ENCODE data around the gene ARL8B.
"Not testable (repeated sequence)": the region's sequence is repeated elsewhere in the genome, so short reads cannot be mapped to it uniquely, and the experiment has no call there.

Gene ARL8B

GRCh38 chr3:5106933-5107334, 15.2 kb upstream of the ARL8B start:
- H3K36me3 ChIP-seq (ENCODE audit: control insufficient read depth, insufficient read depth, low read length); H3K4me3 ChIP-seq (ENCODE audit: insufficient read depth, low read depth, low read length); H3K27me3 ChIP-seq (ENCODE audit: control insufficient read depth, insufficient read depth, low read length, poor library complexity, severe bottlenecking); H3K27ac ChIP-seq (ENCODE audit: insufficient read depth, low read depth, low read length, poor library complexity, severe bottlenecking); H3K4me1 ChIP-seq (ENCODE audit: control insufficient read depth, insufficient read depth, low read length); H3K9me3 ChIP-seq (ENCODE audit: control insufficient read depth, low read length): not testable (repeated sequence)
- WGBS, 2 experiments = 95 to 96% methylated on average over 1 to 2 of the region's 2 CpGs

GRCh38 chr3:5110337-5110736, 11.8 kb upstream of the ARL8B start:
- H3K9me3 ChIP-seq (ENCODE audit: control insufficient read depth, low read length) = no peaks in the 10 kb centered on the region
- H3K27ac ChIP-seq (ENCODE audit: insufficient read depth, low read depth, low read length, poor library complexity, severe bottlenecking) = no peak overlapping the region
- no peaks in the 10 kb centered on the region for H3K27me3 ChIP-seq (ENCODE audit: control insufficient read depth, insufficient read depth, low read length, poor library complexity, severe bottlenecking)
- no peaks in the 10 kb centered on the region for H3K4me1 ChIP-seq (ENCODE audit: control insufficient read depth, insufficient read depth, low read length)
- H3K4me3 ChIP-seq (ENCODE audit: insufficient read depth, low read depth, low read length) = no peak overlapping the region
- no peaks in the 10 kb centered on the region for H3K36me3 ChIP-seq (ENCODE audit: control insufficient read depth, insufficient read depth, low read length)
- 86 to 88% methylated on average over 3 of the region's 3 CpGs for WGBS, 2 experiments

- Histone ChIP-seq H3K4me3 (ENCODE audit: insufficient read depth, low read depth, low read length) (no peak overlapping the region), H3K4me1 (ENCODE audit: control insufficient read depth, insufficient read depth, low read length) (no peaks in the 10 kb centered on the region), H3K36me3 (ENCODE audit: control insufficient read depth, insufficient read depth, low read length) (no peaks in the 10 kb centered on the region), H3K9me3 (ENCODE audit: control insufficient read depth, low read length) (no peaks in the 10 kb centered on the region), H3K27ac (ENCODE audit: insufficient read depth, low read depth, low read length, poor library complexity, severe bottlenecking) (no peak overlapping the region), H3K27me3 (ENCODE audit: control insufficient read depth, insufficient read depth, low read length, poor library complexity, severe bottlenecking) (no peaks in the 10 kb centered on the region)
- WGBS, 2 experiments = 90% methylated on average over 1 of the region's 2 CpGs; no CpG with 5 or more reads in 1 of the 2 experiments
Observed at GRCh38 chr3:5112043-5112442, 10.0 kb upstream of the ARL8B start.

GRCh38 chr3:5113726-5114125, 8.4 kb upstream of the ARL8B start:
- not testable (repeated sequence) for H3K4me1 ChIP-seq (ENCODE audit: control insufficient read depth, insufficient read depth, low read length); H3K27me3 ChIP-seq (ENCODE audit: control insufficient read depth, insufficient read depth, low read length, poor library complexity, severe bottlenecking); H3K36me3 ChIP-seq (ENCODE audit: control insufficient read depth, insufficient read depth, low read length); H3K9me3 ChIP-seq (ENCODE audit: control insufficient read depth, low read length); H3K4me3 ChIP-seq (ENCODE audit: insufficient read depth, low read depth, low read length); H3K27ac ChIP-seq (ENCODE audit: insufficient read depth, low read depth, low read length, poor library complexity, severe bottlenecking)
- 95 to 96% methylated on average over 30 of the region's 30 CpGs for WGBS, 2 experiments

- Histone ChIP-seq H3K27ac (ENCODE audit: insufficient read depth, low read depth, low read length, poor library complexity, severe bottlenecking) (no peak overlapping the region), H3K36me3 (ENCODE audit: control insufficient read depth, insufficient read depth, low read length) (no peaks in the 10 kb centered on the region), H3K4me3 (ENCODE audit: insufficient read depth, low read depth, low read length) (no peak overlapping the region), H3K27me3 (ENCODE audit: control insufficient read depth, insufficient read depth, low read length, poor library complexity, severe bottlenecking) (no peaks in the 10 kb centered on the region), H3K9me3 (ENCODE audit: control insufficient read depth, low read length) (no peaks in the 10 kb centered on the region), H3K4me1 (ENCODE audit: control insufficient read depth, insufficient read depth, low read length) (no peaks in the 10 kb centered on the region)
- 89 to 92% methylated on average over 6 of the region's 6 CpGs for WGBS, 2 experiments
Observed at GRCh38 chr3:5115506-5116162, 6.5 kb upstream of the ARL8B start.

- Histone ChIP-seq H3K27ac (ENCODE audit: insufficient read depth, low read depth, low read length, poor library complexity, severe bottlenecking) (no peak overlapping the region), H3K9me3 (ENCODE audit: control insufficient read depth, low read length) (no peaks in the 10 kb centered on the region), H3K4me1 (ENCODE audit: control insufficient read depth, insufficient read depth, low read length) (no peaks in the 10 kb centered on the region), H3K36me3 (ENCODE audit: control insufficient read depth, insufficient read depth, low read length) (no peaks in the 10 kb centered on the region), H3K27me3 (ENCODE audit: control insufficient read depth, insufficient read depth, low read length, poor library complexity, severe bottlenecking) (no peaks in the 10 kb centered on the region), H3K4me3 (ENCODE audit: insufficient read depth, low read depth, low read length) (no peak overlapping the region)
- WGBS, 2 experiments = 85 to 87% methylated on average over 3 of the region's 3 CpGs
Observed at GRCh38 chr3:5116538-5116937, 5.6 kb upstream of the ARL8B start.

GRCh38 chr3:5120446-5120845, 1.6 kb upstream of the ARL8B start:
- WGBS, 2 experiments = 83 to 97% methylated on average over 3 of the region's 3 CpGs
- H3K4me3 ChIP-seq (ENCODE audit: insufficient read depth, low read depth, low read length) = no peak overlapping the region
- no peak overlapping the region for H3K27ac ChIP-seq (ENCODE audit: insufficient read depth, low read depth, low read length, poor library complexity, severe bottlenecking)
- H3K36me3 ChIP-seq (ENCODE audit: control insufficient read depth, insufficient read depth, low read length) = no peaks in the 10 kb centered on the region
- H3K9me3 ChIP-seq (ENCODE audit: control insufficient read depth, low read length) = no peaks in the 10 kb centered on the region
- no peaks in the 10 kb centered on the region for H3K27me3 ChIP-seq (ENCODE audit: control insufficient read depth, insufficient read depth, low read length, poor library complexity, severe bottlenecking)
- H3K4me1 ChIP-seq (ENCODE audit: control insufficient read depth, insufficient read depth, low read length) = peaks cover 3% of the 10 kb centered on the region

- Histone ChIP-seq H3K27me3 (ENCODE audit: control insufficient read depth, insufficient read depth, low read length, poor library complexity, severe bottlenecking) (no peaks in the 10 kb centered on the region), H3K9me3 (ENCODE audit: control insufficient read depth, low read length) (no peaks in the 10 kb centered on the region), H3K4me1 (ENCODE audit: control insufficient read depth, insufficient read depth, low read length) (peaks cover 3% of the 10 kb centered on the region), H3K27ac (ENCODE audit: insufficient read depth, low read depth, low read length, poor library complexity, severe bottlenecking) (peak overlapping the region; percentile 70), H3K36me3 (ENCODE audit: control insufficient read depth, insufficient read depth, low read length) (no peaks in the 10 kb centered on the region), H3K4me3 (ENCODE audit: insufficient read depth, low read depth, low read length) (peak overlapping the region; percentile 96)
- 16 to 17% methylated on average over 28 to 31 of the region's 31 CpGs for WGBS, 2 experiments
Observed at GRCh38 chr3:5122741-5123706, 932 bp downstream of the ARL8B start.

GRCh38 chr3:5123937-5124336, 1.8 kb downstream of the ARL8B start:
- H3K27me3 ChIP-seq (ENCODE audit: control insufficient read depth, insufficient read depth, low read length, poor library complexity, severe bottlenecking) = no peaks in the 10 kb centered on the region
- no peaks in the 10 kb centered on the region for H3K9me3 ChIP-seq (ENCODE audit: control insufficient read depth, low read length)
- WGBS, 2 experiments = 92% methylated on average over 10 to 11 of the region's 12 CpGs
- H3K4me1 ChIP-seq (ENCODE audit: control insufficient read depth, insufficient read depth, low read length) = peaks cover 3% of the 10 kb centered on the region
- H3K4me3 ChIP-seq (ENCODE audit: insufficient read depth, low read depth, low read length) = no peak overlapping the region
- H3K27ac ChIP-seq (ENCODE audit: insufficient read depth, low read depth, low read length, poor library complexity, severe bottlenecking) = no peak overlapping the region
- H3K36me3 ChIP-seq (ENCODE audit: control insufficient read depth, insufficient read depth, low read length) = no peaks in the 10 kb centered on the region

- Histone ChIP-seq H3K9me3 (ENCODE audit: control insufficient read depth, low read length) (no peaks in the 10 kb centered on the region), H3K36me3 (ENCODE audit: control insufficient read depth, insufficient read depth, low read length) (no peaks in the 10 kb centered on the region), H3K27me3 (ENCODE audit: control insufficient read depth, insufficient read depth, low read length, poor library complexity, severe bottlenecking) (no peaks in the 10 kb centered on the region), H3K27ac (ENCODE audit: insufficient read depth, low read depth, low read length, poor library complexity, severe bottlenecking) (no peak overlapping the region), H3K4me1 (ENCODE audit: control insufficient read depth, insufficient read depth, low read length) (peaks cover 3% of the 10 kb centered on the region), H3K4me3 (ENCODE audit: insufficient read depth, low read depth, low read length) (no peak overlapping the region)
Observed at GRCh38 chr3:5126586-5126985, 4.5 kb downstream of the ARL8B start.

Measured in ectodermal cell (in vitro differentiated cells).